Keratinocyte (primary cell): Measurements from ENCODE around the gene ERBB2. TPM values are rescaled to one million over a fixed set of nuclear protein-coding genes. Genes with fewer than 3 reads are reported as not detected.

Experiments used
- DNase-seq: peaks from one replicate; pipeline ENCODE4 v3.0.0-alpha.2; 2011; ENCODE audit warnings: low read depth, missing footprints, low spot score
- FAIRE-seq: peaks from 2 replicates; lab custom pipeline; 2011; peaks lifted over from hg19 to GRCh38; lab: Jason Lieb, UNC
- H2AFZ ChIP-seq: 2 replicates; pipeline ENCODE4 v1.6.0; 2012; ENCODE audit warnings: low read length, control low read depth, inconsistent platforms; ENCODE audit not compliant: control insufficient read depth
- H3K27ac ChIP-seq: 2 replicates; pipeline ENCODE4 v1.5.1; 2011; ENCODE audit warnings: low read length; ENCODE audit not compliant: control insufficient read depth, insufficient read depth
- H3K27me3 ChIP-seq: 3 replicates; pipeline ENCODE4 v1.6.0; 2011; ENCODE audit warnings: low read length; ENCODE audit not compliant: control insufficient read depth, insufficient read depth; ENCODE audit errors: extremely low read depth
- H3K36me3 ChIP-seq, 2 experiments: 2 replicates in 1 of 2; 3 replicates in 1 of 2; pipeline ENCODE4 v1.5.1; 2011; ENCODE audit warnings: low read length in 2 of 2, mild to moderate bottlenecking in 1 of 2; ENCODE audit not compliant: control insufficient read depth in 2 of 2, insufficient read depth in 2 of 2; ENCODE audit errors: extremely low read depth in 1 of 2
- H3K4me1 ChIP-seq: 3 replicates; pipeline ENCODE4 v1.5.1; 2011; ENCODE audit warnings: low read length; ENCODE audit not compliant: control insufficient read depth, insufficient read depth; ENCODE audit errors: extremely low read depth
- H3K4me2 ChIP-seq: 3 replicates; pipeline ENCODE4 v1.6.0; 2011; ENCODE audit warnings: low read depth, low read length; ENCODE audit not compliant: control insufficient read depth, insufficient read depth; ENCODE audit errors: extremely low read depth
- H3K4me3 ChIP-seq, 3 experiments: fragments of 200-600 bp in 1 of 3; sonication (generic) in 1 of 3; 2 replicates in 2 of 3; 3 replicates in 1 of 3; pipeline ENCODE4 v1.5.1; 2011 to 2016; ENCODE audit warnings: low read length in 3 of 3, mild to moderate bottlenecking in 3 of 3, control low read depth in 2 of 3, inconsistent platforms in 1 of 3, low read depth in 1 of 3, mixed read lengths in 1 of 3, mixed run types in 1 of 3, moderate library complexity in 1 of 3; ENCODE audit not compliant: control insufficient read depth in 2 of 3, insufficient read depth in 2 of 3; ENCODE audit errors: extremely low read depth in 1 of 3
- H3K79me2 ChIP-seq: 2 replicates; pipeline ENCODE4 v1.6.0; 2012; ENCODE audit warnings: low read length; ENCODE audit not compliant: control insufficient read depth, insufficient read depth
- H3K9ac ChIP-seq: 3 replicates; pipeline ENCODE4 v1.6.0; 2011; ENCODE audit warnings: low read length; ENCODE audit not compliant: control insufficient read depth, insufficient read depth; ENCODE audit errors: extremely low read depth
- H3K9me1 ChIP-seq: 3 replicates; pipeline ENCODE4 v1.6.0; 2011; ENCODE audit warnings: low read length; ENCODE audit not compliant: control insufficient read depth, insufficient read depth; ENCODE audit errors: extremely low read depth
- H3K9me3 ChIP-seq: 2 replicates; pipeline ENCODE4 v1.5.1; 2012; ENCODE audit warnings: low read depth, low read length; ENCODE audit not compliant: control insufficient read depth
- H4K20me1 ChIP-seq: 3 replicates; pipeline ENCODE4 v1.6.0; 2011; ENCODE audit warnings: low read length; ENCODE audit not compliant: control insufficient read depth, insufficient read depth; ENCODE audit errors: extremely low read depth
- CTCF ChIP-seq, 3 experiments: IDR thresholded peaks in 1 of 3; conservative IDR thresholded peaks in 1 of 3; optimal IDR thresholded peaks in 1 of 3; 2 replicates in 2 of 3; 3 replicates in 1 of 3; pipeline versions ENCODE3 to v1.5.1; 2011; ENCODE audit warnings: low read length in 3 of 3, mild to moderate bottlenecking in 3 of 3, moderate library complexity in 2 of 3, control low read depth in 1 of 3, inconsistent platforms in 1 of 3; ENCODE audit not compliant: insufficient read depth in 2 of 3; ENCODE audit errors: extremely low read depth in 1 of 3
- EZH2 ChIP-seq: IDR thresholded peaks from one replicate; pipeline ENCODE4 v1.6.1; 2012; ENCODE audit warnings: inconsistent platforms, mild to moderate bottlenecking, low read length, moderate library complexity
- dilution Hi-C: fragments of 300-500 bp; cut with MboI; formaldehyde crosslinking; loops from one replicate; pipeline ENCODE4 v1.7.0; 2020; ENCODE audit warnings: low sequenced_read_pairs; ENCODE audit not compliant: extremely low pct_ligation_motif_present
- polyA plus RNA-seq, 5 experiments: library from polyadenylated mRNA; depleted of rRNA in 3 of 5; stranded (reverse) in 3 of 5; stranded (forward) in 1 of 5; unstranded in 1 of 5; fragments of >200 nt; gene quantifications; 1 replicate in 1 of 5; 2 replicates in 3 of 5; 3 replicates in 1 of 5; pipeline versions ENCODE4 v1.2.1 to v1.2.3, GENCODE V29; 2011 to 2012; ENCODE audit warnings: missing spikeins in 2 of 5, low read depth in 1 of 5, low replicate concordance in 1 of 5

The ERBB2 gene
- polyA plus RNA-seq, 1 donor (not counting 4 experiments of a cell fraction or from before 2014, with no cell fraction given), result 21.4 TPM

GRCh38 chr17:39732586-39732985 is 32.7 kb downstream of the ERBB2 start:
- H2AFZ ChIP-seq, result no peak overlapping the region
- no peak for FAIRE-seq
- H3K9me3 ChIP-seq, result no peaks in the 10 kb centered on the region
- peaks cover 11% of the 10 kb centered on the region for H3K4me1 ChIP-seq
- H3K9me1 ChIP-seq, result no peaks in the 10 kb centered on the region
- peaks cover 3 to 5% of the 10 kb centered on the region in 2 experiments for H3K36me3 ChIP-seq
- H3K4me2 ChIP-seq, result no peak overlapping the region
- no peak overlapping the region for H3K27ac ChIP-seq
- H3K27me3 ChIP-seq, result no peaks in the 10 kb centered on the region
- H3K79me2 ChIP-seq, result peaks cover 4% of the 10 kb centered on the region
- H3K4me3 ChIP-seq, result no peak overlapping the region
- dilution Hi-C loops, result no loop called here
- H3K9ac ChIP-seq, result no peak overlapping the region
- no peak for DNase-seq
- TF ChIP-seq EZH2 (no peak), CTCF (optimal IDR thresholded peaks at IDR 0.05 in 1 of 3, IDR thresholded peaks at IDR 0.05 in 1 of 3, conservative IDR thresholded peaks at IDR 0.05 in 1 of 3; ENCODE audit: extremely low read depth in 1 of 3, insufficient read depth in 2 of 3, low read length in 3 of 3) (no peak)
- no peaks in the 10 kb centered on the region for H4K20me1 ChIP-seq

- no peaks in the 10 kb centered on the region for H3K9me1 ChIP-seq
- H3K36me3 ChIP-seq, result no peaks in the 10 kb centered on the region
- no peak for FAIRE-seq
- H3K9ac ChIP-seq, result no peak overlapping the region
- no peaks in the 10 kb centered on the region for H3K79me2 ChIP-seq
- dilution Hi-C loops, result no loop called here
- no peaks in the 10 kb centered on the region for H4K20me1 ChIP-seq
- H3K27ac ChIP-seq, result no peak overlapping the region
- no peak overlapping the region for H3K4me3 ChIP-seq
- no peak overlapping the region for H2AFZ ChIP-seq
- H3K4me1 ChIP-seq, result peaks cover 16% of the 10 kb centered on the region
- no peak for DNase-seq
- TF ChIP-seq CTCF (optimal IDR thresholded peaks at IDR 0.05 in 1 of 3, IDR thresholded peaks at IDR 0.05 in 1 of 3, conservative IDR thresholded peaks at IDR 0.05 in 1 of 3; ENCODE audit: extremely low read depth in 1 of 3, insufficient read depth in 2 of 3, low read length in 3 of 3), result no peak
- TF ChIP-seq EZH2, result no peak
- no peaks in the 10 kb centered on the region for H3K9me3 ChIP-seq
- no peak overlapping the region for H3K4me2 ChIP-seq
- H3K27me3 ChIP-seq, result no peaks in the 10 kb centered on the region
Observed at GRCh38 chr17:39735882-39736281, 36.0 kb downstream of the ERBB2 start.
